ENCODE results near the gene YEATS2. TPM values are rescaled to one million over a fixed set of nuclear protein-coding genes. Genes with fewer than 3 reads are reported as not detected.
A peak's percentile ranks its signal among the peaks of the same experiment; 100 is the strongest.
"Not testable (repeated sequence)": the region's sequence is repeated elsewhere in the genome, so short reads cannot be mapped to it uniquely, and the experiment has no call there.

Gene YEATS2
- total RNA-seq, 1 donor from 2014 or later, result 10.7 TPM

GRCh38 chr3:183699238-183699947 is 1.8 kb downstream of the YEATS2 start:
- Histone ChIP-seq H3K4me3 (peak overlapping the region; percentile 94), H3K27ac (replicated peaks) (peak overlapping the region; percentile 97), H3K9me3 (replicated peaks) (no peaks in the 10 kb centered on the region), H3K4me1 (peaks cover 41% of the 10 kb centered on the region), H3K27me3 (ENCODE audit: low read depth) (no peaks in the 10 kb centered on the region), H3K36me3 (peaks cover 7% of the 10 kb centered on the region)
- intact Hi-C loops (cut with micrococcal nuclease), result no loop called here
- DNase-seq, result no peak
- TF ChIP-seq CTCF (IDR thresholded peaks at IDR 0.05; ENCODE audit: borderline replicate concordance), result no peak

- H3K9me3 ChIP-seq (replicated peaks), result no peaks in the 10 kb centered on the region
- no peak for DNase-seq
- H3K4me1 ChIP-seq, result peaks cover 41% of the 10 kb centered on the region
- H3K27ac ChIP-seq (replicated peaks), result no peak overlapping the region
- H3K4me3 ChIP-seq, result no peak overlapping the region
- H3K36me3 ChIP-seq, result peaks cover 7% of the 10 kb centered on the region
- no peak for TF ChIP-seq CTCF (IDR thresholded peaks at IDR 0.05; ENCODE audit: borderline replicate concordance)
- intact Hi-C loops (cut with micrococcal nuclease), result no loop called here
- H3K27me3 ChIP-seq (ENCODE audit: low read depth), result no peaks in the 10 kb centered on the region
These were observed 4.1 kb downstream of the YEATS2 start for GRCh38 chr3:183701744-183702143.

GRCh38 chr3:183703892-183704291 is 6.3 kb downstream of the YEATS2 start:
- H3K27me3 ChIP-seq (ENCODE audit: low read depth); H3K9me3 ChIP-seq (replicated peaks); DNase-seq; intact Hi-C loops (cut with micrococcal nuclease); H3K27ac ChIP-seq (replicated peaks); H3K4me3 ChIP-seq; H3K36me3 ChIP-seq: not testable (repeated sequence)
- H3K4me1 ChIP-seq, result peaks cover 23% of the 10 kb centered on the region

GRCh38 chr3:183710231-183710630 is 12.6 kb downstream of the YEATS2 start:
- TF ChIP-seq CTCF (IDR thresholded peaks at IDR 0.05; ENCODE audit: borderline replicate concordance), result no peak
- intact Hi-C loops (cut with micrococcal nuclease), result no loop called here
- H3K4me1 ChIP-seq, result peaks cover 5% of the 10 kb centered on the region

GRCh38 chr3:183711516-183711915 is 13.9 kb downstream of the YEATS2 start:
- H3K36me3 ChIP-seq, result peaks cover 10% of the 10 kb centered on the region
- intact Hi-C loops (cut with micrococcal nuclease), result no loop called here
- H3K4me1 ChIP-seq, result peaks cover 5% of the 10 kb centered on the region
- H3K27me3 ChIP-seq (ENCODE audit: low read depth), result no peaks in the 10 kb centered on the region
- TF ChIP-seq CTCF (IDR thresholded peaks at IDR 0.05; ENCODE audit: borderline replicate concordance), result no peak
- H3K4me3 ChIP-seq, result no peak overlapping the region
- DNase-seq, result no peak
- no peak overlapping the region for H3K27ac ChIP-seq (replicated peaks)
- no peaks in the 10 kb centered on the region for H3K9me3 ChIP-seq (replicated peaks)

More at GRCh38 chr3:183710231-183710630, 12.6 kb downstream of the YEATS2 start:
- Histone ChIP-seq H3K36me3 (peaks cover 1% of the 10 kb centered on the region), H3K27me3 (ENCODE audit: low read depth) (no peaks in the 10 kb centered on the region), H3K27ac (replicated peaks) (no peak overlapping the region), H3K4me3 (no peak overlapping the region), H3K9me3 (replicated peaks) (no peaks in the 10 kb centered on the region)
- no peak for DNase-seq

GRCh38 chr3:183714622-183715021 is 17.0 kb downstream of the YEATS2 start:
- no peaks in the 10 kb centered on the region for H3K9me3 ChIP-seq (replicated peaks)

More at GRCh38 chr3:183714622-183715021, 17.0 kb downstream of the YEATS2 start:
- no peak overlapping the region for H3K27ac ChIP-seq (replicated peaks)
- intact Hi-C loops (cut with micrococcal nuclease), result no loop called here
- H3K4me1 ChIP-seq, result peaks cover 5% of the 10 kb centered on the region
- no peak overlapping the region for H3K4me3 ChIP-seq
- no peak for TF ChIP-seq CTCF (IDR thresholded peaks at IDR 0.05; ENCODE audit: borderline replicate concordance)
- DNase-seq, result no peak
- peaks cover 38% of the 10 kb centered on the region for H3K36me3 ChIP-seq
- no peaks in the 10 kb centered on the region for H3K27me3 ChIP-seq (ENCODE audit: low read depth)
